HG02884 (cell line): Measurements from ENCODE around the gene CHID1.

Experiments used
- ATAC-seq: cut with Tn5 transposase; IDR thresholded peaks from one replicate; pipeline ENCODE4 v1.9.1; 2021; ENCODE audit warnings: mild to moderate bottlenecking, moderate library complexity; ENCODE audit not compliant: unreplicated experiment

Gene CHID1

GRCh38 chr11:910589-911030, at the start of gene CHID1:
CHID1 (minus strand) TSS chr11:910810; CDS start chr11:904816, 5,994 bp downstream.
- ATAC-seq, result peak; percentile 84

DNA sequence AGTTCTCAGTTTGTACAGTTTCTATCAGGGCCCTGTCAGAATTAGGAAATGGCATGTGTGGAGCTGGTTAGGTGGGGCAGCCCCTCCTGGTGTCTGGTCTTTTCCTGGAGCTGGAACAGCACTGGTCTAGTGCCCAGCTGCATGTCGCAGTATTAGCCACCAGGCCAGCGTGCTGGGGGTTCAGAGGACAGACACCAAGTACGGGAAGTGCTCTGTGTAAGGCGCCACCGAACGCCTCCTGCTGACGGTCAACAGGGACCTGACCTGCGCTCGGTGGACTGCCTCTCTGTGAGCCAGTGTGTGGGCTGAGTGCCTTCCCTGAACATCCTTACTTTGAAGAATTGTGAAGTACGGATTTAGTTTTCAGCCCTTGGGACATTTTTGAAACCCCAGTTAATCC, 49.0 kb upstream of the CHID1 start:
- no peak for ATAC-seq

GRCh38 chr11:959027-959426, 48.4 kb upstream of the CHID1 start:
- no peak for ATAC-seq

GRCh38 chr11:958101-958500, 47.5 kb upstream of the CHID1 start:
- no peak for ATAC-seq

- no peak for ATAC-seq
Observed at GRCh38 chr11:957212-957920, 46.8 kb upstream of the CHID1 start.

DNA sequence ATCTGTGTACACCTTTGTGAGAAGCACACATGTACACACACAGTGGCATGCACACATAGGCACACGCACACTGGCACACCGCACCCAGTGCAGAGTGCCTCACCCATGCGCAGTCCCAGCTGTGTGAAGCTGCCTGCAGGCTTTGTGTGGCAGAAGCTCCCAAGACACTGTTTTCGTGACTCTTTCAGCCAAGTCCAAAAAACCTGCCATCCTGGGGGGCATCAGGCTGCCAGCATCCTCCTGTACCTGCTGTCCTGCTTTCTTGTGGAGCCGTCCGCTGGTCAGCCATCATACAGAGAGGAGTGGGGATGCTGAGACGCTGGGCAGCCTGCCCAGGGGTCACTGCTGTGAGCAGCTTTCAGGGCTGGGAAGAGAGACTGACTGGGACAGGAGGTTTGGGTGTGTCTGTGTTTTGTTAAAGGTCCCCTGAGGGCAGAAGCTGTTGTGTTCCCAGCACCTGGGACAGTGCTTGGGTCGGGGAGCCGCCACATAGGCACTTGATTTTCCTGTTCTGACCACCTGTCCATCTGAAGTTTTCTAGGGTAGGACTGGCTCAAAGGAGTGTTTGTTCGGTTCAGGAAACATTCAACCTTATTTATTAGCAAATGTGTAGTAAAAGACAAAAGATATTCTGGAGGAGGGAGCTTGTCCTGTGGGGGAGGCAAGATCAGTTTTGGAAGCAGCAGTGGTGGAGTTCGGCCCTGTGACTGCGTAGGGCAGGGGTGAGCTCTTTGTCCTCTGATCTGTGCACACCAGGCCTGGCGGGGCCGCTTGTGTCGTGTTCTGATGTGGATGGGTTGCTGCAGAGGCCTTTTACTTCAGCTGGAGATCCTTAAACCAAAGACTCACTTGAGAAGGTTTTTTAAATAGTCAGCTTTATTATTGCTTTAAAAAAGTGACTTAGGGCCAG, 44.8 kb upstream of the CHID1 start:
- no peak for ATAC-seq

DNA sequence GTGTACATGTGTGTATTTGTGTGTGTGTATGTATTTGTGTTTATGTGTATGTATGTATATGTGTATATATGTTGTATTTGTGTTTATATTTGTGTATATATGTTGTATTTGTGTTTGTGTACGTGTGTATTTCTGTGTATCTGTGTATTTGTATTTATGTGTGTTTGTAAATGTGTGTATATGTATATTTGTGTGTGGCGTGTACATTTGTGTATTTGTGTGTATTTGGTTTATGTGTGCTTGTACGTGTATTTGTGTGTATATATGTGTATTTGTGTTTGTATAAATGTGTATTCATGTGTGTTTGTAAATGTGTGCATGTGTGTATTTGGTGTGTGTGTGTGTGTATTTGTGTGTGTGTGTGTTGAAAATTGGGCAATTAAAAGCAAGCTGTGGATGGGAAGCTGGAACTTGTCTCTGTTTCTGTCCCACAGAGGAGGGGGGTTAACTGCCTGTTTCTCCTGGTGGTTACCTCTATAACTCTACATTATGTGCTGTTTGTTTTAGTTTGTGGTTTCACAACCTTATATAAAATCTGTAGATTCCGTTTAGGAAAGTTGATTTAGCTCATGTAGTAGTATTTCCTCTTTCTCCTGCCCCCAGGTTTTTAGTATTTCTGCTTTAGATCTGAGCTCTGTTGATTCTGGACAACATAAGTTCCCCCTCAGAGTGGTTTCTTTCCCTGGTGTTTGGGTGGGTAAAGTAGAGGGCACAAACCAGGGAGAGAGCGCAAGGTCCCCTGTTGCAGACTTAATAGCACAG, 44.0 kb upstream of the CHID1 start:
- no peak for ATAC-seq

DNA sequence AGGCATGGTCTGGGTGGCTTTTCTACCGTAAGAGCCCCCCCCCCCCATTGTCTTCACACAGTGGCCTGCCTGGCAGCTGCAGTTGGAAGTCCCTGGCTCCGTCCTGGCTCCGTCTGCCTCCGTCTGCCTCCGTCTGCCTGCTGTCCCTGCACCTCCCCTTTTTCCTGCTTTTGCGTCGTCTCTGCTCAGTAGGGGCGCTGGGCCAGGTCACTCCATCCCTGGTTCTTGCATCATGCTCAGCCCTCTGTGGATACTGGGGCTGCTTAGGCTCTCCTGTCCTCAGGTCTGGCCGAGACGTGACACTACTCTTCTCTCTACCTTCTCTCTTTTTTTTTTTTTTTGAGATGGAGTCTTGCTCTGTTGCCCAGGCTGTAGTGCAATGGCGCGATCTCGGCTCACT, 42.9 kb upstream of the CHID1 start:
- no peak for ATAC-seq

DNA sequence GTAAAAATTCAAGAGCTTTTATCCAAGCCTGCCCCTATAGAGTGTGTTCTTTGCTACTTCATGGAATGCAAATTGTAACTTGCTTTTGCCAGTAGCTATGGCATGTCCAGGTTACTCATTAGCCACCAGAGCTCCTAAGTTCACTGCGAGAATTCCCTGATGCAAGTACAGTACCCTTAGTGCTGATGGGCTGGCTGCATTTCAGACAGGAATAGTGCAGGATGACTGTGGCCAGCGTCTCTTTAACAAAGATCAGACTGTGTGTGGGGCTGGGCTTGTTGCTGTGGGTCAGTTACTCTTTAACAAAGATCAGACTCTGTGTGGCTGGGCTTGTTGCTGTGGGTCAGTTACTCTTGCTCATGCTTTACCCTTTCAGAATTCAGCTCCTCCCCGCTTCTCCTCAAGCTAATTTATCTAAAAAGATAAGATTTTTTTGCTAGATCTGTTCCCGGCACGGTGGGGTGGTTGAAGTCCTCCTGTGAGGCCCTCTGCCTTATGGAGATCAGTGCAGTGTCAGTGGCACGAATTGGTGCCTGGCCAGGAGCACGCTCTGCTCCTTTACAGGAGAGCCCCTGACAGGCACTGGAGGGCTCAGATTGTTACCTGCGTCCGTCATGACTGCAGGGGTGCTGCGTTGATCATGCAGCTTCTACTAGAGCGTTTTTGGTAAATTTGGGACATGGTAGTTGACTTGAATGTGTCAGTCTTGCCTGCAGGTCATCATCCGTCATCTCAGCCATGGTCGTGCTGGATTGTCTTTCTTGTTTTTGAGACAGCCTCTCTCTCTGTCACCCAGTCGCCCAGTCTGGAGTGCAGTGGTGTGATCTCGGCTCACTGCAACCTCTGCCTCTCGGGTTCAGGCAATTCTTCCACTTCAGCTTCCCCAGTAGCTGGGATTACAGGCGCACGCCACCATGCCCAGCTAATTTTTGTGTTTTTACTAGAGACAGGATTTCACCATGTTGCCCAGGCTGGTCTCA, 42.1 kb upstream of the CHID1 start:
- no peak for ATAC-seq

DNA sequence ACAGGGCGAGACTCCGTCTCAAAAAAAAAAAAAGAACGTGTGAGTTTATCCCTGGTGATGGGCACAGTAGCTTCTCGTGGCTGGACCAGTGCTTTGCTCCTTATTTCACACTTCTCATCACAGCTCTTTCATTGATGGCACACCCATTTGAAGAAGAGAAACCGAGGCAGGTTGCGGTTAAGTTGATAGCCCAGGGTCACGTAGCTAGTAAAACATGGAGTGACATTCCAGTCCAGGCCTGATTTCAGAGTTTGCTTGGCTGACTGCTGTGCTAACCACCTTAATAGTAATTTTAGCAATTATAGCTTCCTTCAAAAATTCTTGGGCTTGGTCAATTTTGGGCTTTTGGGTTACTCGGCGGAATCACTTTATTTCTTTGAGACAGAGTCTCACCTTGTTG, 40.9 kb upstream of the CHID1 start:
- no peak for ATAC-seq

DNA sequence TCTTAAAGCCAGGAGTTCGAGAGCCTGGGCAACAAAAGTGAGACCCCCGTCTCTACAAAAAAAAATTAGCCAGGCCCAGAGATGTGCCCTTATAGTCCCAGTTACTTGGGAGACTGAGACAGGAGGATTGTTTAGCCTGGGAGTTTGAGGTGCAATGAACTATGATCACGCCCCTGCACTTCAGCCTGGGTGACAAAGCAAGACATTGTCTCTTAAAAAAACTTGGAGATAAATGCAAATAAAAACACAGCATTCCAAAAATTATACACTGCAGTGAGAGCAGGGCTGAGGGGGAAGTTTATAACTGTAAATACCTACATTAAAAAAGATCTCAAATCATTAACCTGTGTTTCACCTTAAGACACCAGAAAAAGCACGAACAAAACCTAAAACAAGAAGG, 37.1 kb upstream of the CHID1 start:
- ATAC-seq, result no peak

DNA sequence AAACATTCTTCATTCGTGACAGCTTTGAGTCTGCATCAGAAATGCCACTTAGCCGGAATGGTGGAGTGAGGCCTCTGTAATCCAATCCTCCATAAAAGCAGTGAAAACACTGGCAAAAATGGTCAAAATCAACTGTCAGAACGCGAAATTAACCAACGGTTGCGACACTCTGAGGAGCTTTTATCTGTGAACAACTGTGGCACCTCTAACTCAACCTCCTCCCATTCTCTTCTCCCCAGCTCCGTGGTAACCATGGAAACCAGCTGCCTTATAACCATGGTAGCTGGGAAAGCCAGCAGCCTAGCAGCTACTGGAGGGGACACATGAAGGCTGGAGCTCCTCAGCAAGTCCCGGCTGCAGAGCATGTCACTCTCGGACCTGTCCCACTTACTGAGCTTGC, 35.4 kb upstream of the CHID1 start:
- ATAC-seq, result no peak

DNA sequence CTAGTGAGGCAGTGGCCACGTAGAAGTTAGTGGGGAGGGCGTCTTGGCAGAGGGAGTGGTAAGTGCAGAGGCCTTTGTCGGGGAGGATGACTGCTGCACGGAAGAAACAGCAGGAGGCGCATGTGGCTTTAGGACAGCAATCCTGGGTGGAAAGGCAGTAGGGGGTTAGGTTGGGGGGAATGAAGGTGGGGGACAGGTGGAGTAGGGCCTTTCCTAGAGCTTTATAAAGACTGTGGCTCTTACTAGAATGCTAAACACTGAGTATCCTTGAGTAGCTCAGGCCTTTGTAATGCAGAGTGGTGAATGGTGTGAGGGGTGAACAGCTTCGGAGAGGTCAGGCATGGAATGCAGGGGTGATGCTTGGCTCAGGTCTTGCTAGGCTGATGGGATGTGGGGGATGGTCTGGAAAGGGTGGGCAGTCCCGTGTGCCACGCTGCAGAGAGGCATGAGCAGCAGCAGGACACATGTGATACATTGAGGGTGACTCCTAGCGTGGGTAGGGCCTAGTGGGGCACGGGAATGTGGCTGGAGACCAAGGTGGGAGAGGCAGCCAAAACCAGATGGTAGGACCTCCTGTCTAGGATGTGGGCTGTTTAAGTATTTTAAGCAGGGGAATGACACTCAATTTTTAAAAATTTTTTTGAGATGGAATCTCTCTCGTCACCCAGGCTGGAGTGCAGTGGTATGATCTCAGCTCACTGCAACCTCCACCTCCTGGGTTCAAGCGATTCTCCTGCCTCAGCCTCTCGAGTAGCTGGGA, 34.3 kb upstream of the CHID1 start:
- no peak for ATAC-seq

DNA sequence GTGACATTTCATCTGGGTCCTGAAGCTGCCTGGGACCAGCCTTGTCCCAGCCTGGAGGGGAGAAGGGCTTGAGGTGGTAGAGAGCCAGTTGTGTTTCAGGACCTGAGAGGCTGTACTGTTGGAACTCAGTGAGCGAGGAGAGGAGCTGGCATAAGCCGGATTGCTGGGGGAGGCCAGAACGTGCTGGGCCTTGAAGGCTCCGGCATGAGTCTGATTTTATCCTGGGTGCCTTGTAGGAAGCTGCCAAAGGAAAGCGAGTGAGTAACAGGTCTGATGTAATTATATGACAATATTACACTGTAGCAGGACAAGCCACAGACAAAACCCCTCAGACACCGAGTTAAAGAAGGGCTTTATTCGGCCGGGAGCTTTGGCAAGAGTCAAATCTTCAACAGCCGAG, 32.2 kb upstream of the CHID1 start:
- no peak for ATAC-seq

- ATAC-seq, result no peak
Observed at GRCh38 chr11:940496-941135, 30.0 kb upstream of the CHID1 start.

GRCh38 chr11:937841-938261, 27.2 kb upstream of the CHID1 start:
- ATAC-seq, result no peak

GRCh38 chr11:936199-936598, 25.6 kb upstream of the CHID1 start:
- ATAC-seq, result no peak

- no peak for ATAC-seq
Observed at GRCh38 chr11:934527-934926, 23.9 kb upstream of the CHID1 start.

DNA sequence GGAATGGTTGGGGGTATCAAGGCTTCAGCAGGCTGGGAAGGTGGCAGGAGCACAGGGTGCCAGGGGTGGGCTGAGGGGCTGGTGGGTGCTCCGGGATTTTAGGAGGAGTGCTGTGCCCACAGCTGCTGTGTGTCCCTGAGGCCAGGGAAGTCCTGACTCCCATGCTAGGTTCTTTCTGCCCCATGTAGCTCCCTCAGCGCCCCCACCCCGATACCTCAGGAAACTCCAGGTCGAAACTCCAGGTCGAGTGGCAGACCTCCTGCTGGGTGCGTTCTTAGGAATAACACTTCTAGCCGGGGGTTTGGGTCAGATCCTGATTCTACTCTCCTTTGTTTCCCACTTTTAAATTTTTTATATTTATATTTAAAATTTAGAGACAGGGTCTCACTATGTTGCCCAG, 23.3 kb upstream of the CHID1 start:
- ATAC-seq, result no peak
